ENCODE measurements around the gene ZNF687. TPM values are rescaled to one million over a fixed set of nuclear protein-coding genes. Genes with fewer than 3 reads are reported as not detected.

ZNF687 gene
- 10.7 and 19.0 TPM in 2 replicates for total RNA-seq (2014; rRNA removed; shearing (Covaris generic); ENCODE audit: low replicate concordance)

GRCh38 chr1:151281969-151282882, at the start of gene ZNF687:
Gene ZNF687 (plus strand): TSS chr1:151282299. CDS start chr1:151286292, 3,993 bp downstream.
- DNase-seq (ENCODE audit: low read depth): peak; percentile 100
- in situ Hi-C loops (cut with HindIII; ENCODE audit: low pct_unique_long_range_greater_than_20kb, low sequenced_read_pairs): no loop called here

GRCh38 chr1:151235235-151235634, 46.9 kb upstream of the ZNF687 start:
- no peak for DNase-seq (ENCODE audit: low read depth)
- in situ Hi-C loops (cut with HindIII; ENCODE audit: low pct_unique_long_range_greater_than_20kb, low sequenced_read_pairs): no loop called here

GRCh38 chr1:151237678-151238466, 44.2 kb upstream of the ZNF687 start:
- in situ Hi-C loops (cut with HindIII; ENCODE audit: low pct_unique_long_range_greater_than_20kb, low sequenced_read_pairs): no loop called here
- DNase-seq (ENCODE audit: low read depth): no peak

- in situ Hi-C loops (cut with HindIII; ENCODE audit: low pct_unique_long_range_greater_than_20kb, low sequenced_read_pairs): no loop called here
- peak; percentile 36 for DNase-seq (ENCODE audit: low read depth)
These were observed 43.7 kb upstream of the ZNF687 start for GRCh38 chr1:151238467-151238739.

- DNase-seq (ENCODE audit: low read depth): no peak
- in situ Hi-C loops (cut with HindIII; ENCODE audit: low pct_unique_long_range_greater_than_20kb, low sequenced_read_pairs): loop anchor here (10.0 kb wide), 1 partner anchor 148 kb away; no protein-coding TSS in a partner anchor
These were observed 39.7 kb upstream of the ZNF687 start for GRCh38 chr1:151242442-151242841.

GRCh38 chr1:151243683-151244216, 38.3 kb upstream of the ZNF687 start:
- DNase-seq (ENCODE audit: low read depth): no peak
- in situ Hi-C loops (cut with HindIII; ENCODE audit: low pct_unique_long_range_greater_than_20kb, low sequenced_read_pairs): loop anchor here (10.0 kb wide), 1 partner anchor 149 kb away; no protein-coding TSS in a partner anchor

- in situ Hi-C loops (cut with HindIII; ENCODE audit: low pct_unique_long_range_greater_than_20kb, low sequenced_read_pairs): loop anchor here (10.0 kb wide), 1 partner anchor 152 kb away; no protein-coding TSS in a partner anchor
These were observed 35.3 kb upstream of the ZNF687 start for GRCh38 chr1:151246786-151247185.

GRCh38 chr1:151251656-151252470, 30.2 kb upstream of the ZNF687 start:
- in situ Hi-C loops (cut with HindIII; ENCODE audit: low pct_unique_long_range_greater_than_20kb, low sequenced_read_pairs): no loop called here

More at GRCh38 chr1:151246786-151247185, 35.3 kb upstream of the ZNF687 start:
- no peak for DNase-seq (ENCODE audit: low read depth)

GRCh38 chr1:151254217-151255213, 27.6 kb upstream of the ZNF687 start, which contains the start of gene PSMD4:
Gene PSMD4 (plus strand): TSS chr1:151254734. CDS start chr1:151254783, 49 bp downstream.
- in situ Hi-C loops (cut with HindIII; ENCODE audit: low pct_unique_long_range_greater_than_20kb, low sequenced_read_pairs): no loop called here

More at GRCh38 chr1:151251656-151252470, 30.2 kb upstream of the ZNF687 start:
- DNase-seq (ENCODE audit: low read depth): peak; percentile 62

GRCh38 chr1:151255381-151255780, 26.7 kb upstream of the ZNF687 start:
- in situ Hi-C loops (cut with HindIII; ENCODE audit: low pct_unique_long_range_greater_than_20kb, low sequenced_read_pairs): no loop called here
- peak; percentile 8 for DNase-seq (ENCODE audit: low read depth)

More at GRCh38 chr1:151254217-151255213, 27.6 kb upstream of the ZNF687 start, which contains the start of gene PSMD4:
- DNase-seq (ENCODE audit: low read depth): peak; percentile 97

- DNase-seq (ENCODE audit: low read depth): no peak
- in situ Hi-C loops (cut with HindIII; ENCODE audit: low pct_unique_long_range_greater_than_20kb, low sequenced_read_pairs): no loop called here
These were observed 22.7 kb upstream of the ZNF687 start for GRCh38 chr1:151259351-151259750.

GRCh38 chr1:151265446-151266236, 16.5 kb upstream of the ZNF687 start:
- no peak for DNase-seq (ENCODE audit: low read depth)
- in situ Hi-C loops (cut with HindIII; ENCODE audit: low pct_unique_long_range_greater_than_20kb, low sequenced_read_pairs): no loop called here

- in situ Hi-C loops (cut with HindIII; ENCODE audit: low pct_unique_long_range_greater_than_20kb, low sequenced_read_pairs): no loop called here
- no peak for DNase-seq (ENCODE audit: low read depth)
These were observed 15.8 kb upstream of the ZNF687 start for GRCh38 chr1:151266315-151266714.

GRCh38 chr1:151266821-151267220, 15.3 kb upstream of the ZNF687 start:
- in situ Hi-C loops (cut with HindIII; ENCODE audit: low pct_unique_long_range_greater_than_20kb, low sequenced_read_pairs): no loop called here

GRCh38 chr1:151267760-151268159, 14.3 kb upstream of the ZNF687 start:
- in situ Hi-C loops (cut with HindIII; ENCODE audit: low pct_unique_long_range_greater_than_20kb, low sequenced_read_pairs): no loop called here
- DNase-seq (ENCODE audit: low read depth): no peak

More at GRCh38 chr1:151266821-151267220, 15.3 kb upstream of the ZNF687 start:
- DNase-seq (ENCODE audit: low read depth): no peak

- no peak for DNase-seq (ENCODE audit: low read depth)
These were observed 8.1 kb upstream of the ZNF687 start for GRCh38 chr1:151273924-151274466.

More at GRCh38 chr1:151273924-151274466, 8.1 kb upstream of the ZNF687 start:
- in situ Hi-C loops (cut with HindIII; ENCODE audit: low pct_unique_long_range_greater_than_20kb, low sequenced_read_pairs): no loop called here
